B cell (primary cell): Measurements from ENCODE around the gene GBA2. TPM values are rescaled to one million over a fixed set of nuclear protein-coding genes. Genes with fewer than 3 reads are reported as not detected.

Experiments
- ATAC-seq: fragments of 200-7000 bp; cut with Tn5 transposase; one replicate; pipeline ENCODE4 v1.10.0; 2021; ENCODE audit warnings: low read depth, mild to moderate bottlenecking, moderate number of reproducible peaks, moderate library complexity
- CTCF ChIA-PET: fragments of 350-600 bp; sonication (Branson Sonifier 250); formaldehyde crosslinking; loops from one replicate; lab custom pipeline; 2021; ENCODE audit warnings: antibody characterized with exemption, inconsistent platforms; lab: Charles Lee
- POLR2A ChIA-PET: fragments of 350-600 bp; sonication (Branson Sonifier 250); formaldehyde crosslinking; loops from one replicate; lab custom pipeline; 2021; ENCODE audit warnings: antibody characterized with exemption; lab: Charles Lee
- DNase-seq: peaks from one replicate; pipeline ENCODE4 v3.0.0; 2013
- H2AFZ ChIP-seq: 2 replicates; pipeline ENCODE4 v1.6.1; 2012; ENCODE audit warnings: mild to moderate bottlenecking, low read depth, low read length; ENCODE audit not compliant: insufficient read depth, poor library complexity, severe bottlenecking
- H3K27ac ChIP-seq, 2 donors: 1 replicate in 1 of 2; 2 replicates in 1 of 2; pipeline ENCODE4 v1.5.1; 2012 to 2013; ENCODE audit warnings: low read length in 2 of 2, mild to moderate bottlenecking in 2 of 2, moderate library complexity in 1 of 2
- H3K27me3 ChIP-seq, 4 experiments: fragments of 200-600 bp in 1 of 4; sonication (generic) in 1 of 4; replicated peaks in 1 of 4; 1 replicate in 2 of 4; 2 replicates in 2 of 4; pipeline versions ENCODE4 v1.6.1 to v1.7.0; 2013 to 2016; ENCODE audit warnings: low read length in 3 of 4, mild to moderate bottlenecking in 2 of 4, mixed read lengths in 1 of 4, moderate library complexity in 1 of 4; ENCODE audit not compliant: insufficient read depth in 4 of 4, control insufficient read depth in 3 of 4; ENCODE audit errors: control extremely low read depth in 1 of 4
- H3K36me3 ChIP-seq, 2 experiments: replicated peaks in 1 of 2; 1 replicate in 1 of 2; 2 replicates in 1 of 2; pipeline versions ENCODE4 v1.6.1 to v1.7.1; 2013; ENCODE audit warnings: low read length in 1 of 2; ENCODE audit not compliant: insufficient read depth in 2 of 2, control insufficient read depth in 1 of 2; ENCODE audit errors: control extremely low read depth in 1 of 2, extremely low read depth in 1 of 2
- H3K4me1 ChIP-seq, 2 donors: fragments of 200-600 bp in 1 of 2; sonication (generic) in 1 of 2; 1 replicate in 1 of 2; 2 replicates in 1 of 2; pipeline versions ENCODE4 v1.5.1 to v1.6.1; 2013 to 2017; ENCODE audit warnings: low read length in 2 of 2; ENCODE audit not compliant: control insufficient read depth in 2 of 2, insufficient read depth in 2 of 2
- H3K4me2 ChIP-seq: replicated peaks from 2 replicates; pipeline ENCODE3; 2012; ENCODE audit warnings: mild to moderate bottlenecking, low read depth, low read length; ENCODE audit not compliant: poor library complexity, severe bottlenecking
- H3K4me3 ChIP-seq, 5 experiments: fragments of 200-600 bp in 1 of 5; sonication (generic) in 1 of 5; 1 replicate in 3 of 5; 2 replicates in 2 of 5; pipeline versions ENCODE4 v1.5.1 to v1.7.0; 2011 to 2016; ENCODE audit warnings: low read length in 4 of 5, mild to moderate bottlenecking in 4 of 5, low read depth in 2 of 5, control low read depth in 1 of 5, moderate library complexity in 1 of 5; ENCODE audit not compliant: insufficient read depth in 1 of 5; ENCODE audit errors: control extremely low read depth in 1 of 5, extremely low read depth in 1 of 5
- H3K79me2 ChIP-seq: fragments of 200-600 bp; sonication (generic); one replicate; pipeline ENCODE4 v1.6.0; 2016; ENCODE audit warnings: low read length; ENCODE audit not compliant: control insufficient read depth, insufficient read depth
- H3K9ac ChIP-seq: fragments of 200-600 bp; sonication (generic); 2 replicates; pipeline ENCODE4 v1.6.1; 2017; ENCODE audit warnings: mild to moderate bottlenecking, low read length, moderate library complexity
- H3K9me3 ChIP-seq, 3 donors: one replicate each; pipeline versions ENCODE4 v1.6.1 to v1.7.1; 2013; ENCODE audit warnings: low read length in 2 of 3; ENCODE audit not compliant: control insufficient read depth in 2 of 3, insufficient read depth in 1 of 3; ENCODE audit errors: control extremely low read depth in 1 of 3
- H4K20me1 ChIP-seq: 2 replicates; pipeline ENCODE4 v1.6.0; 2012; ENCODE audit warnings: mild to moderate bottlenecking, low read length; ENCODE audit not compliant: insufficient read depth, control insufficient read depth, poor library complexity, severe bottlenecking
- H3K27ac Mint-ChIP-seq: one replicate; pipeline ENCODE4 v1.8.0; 2021; ENCODE audit warnings: mixed read lengths
- H3K27me3 Mint-ChIP-seq: one replicate; pipeline ENCODE4 v1.8.0; 2021; ENCODE audit warnings: mixed read lengths
- H3K4me1 Mint-ChIP-seq: one replicate; pipeline ENCODE4 v1.8.0; 2021; ENCODE audit warnings: mixed read lengths
- H3K4me3 Mint-ChIP-seq: one replicate; pipeline ENCODE4 v1.8.0; 2021; ENCODE audit warnings: mixed read lengths
- H3K9me3 Mint-ChIP-seq: one replicate; pipeline ENCODE4 v1.8.0; 2022; ENCODE audit warnings: mixed read lengths; ENCODE audit not compliant: insufficient read depth
- EZH2 ChIP-seq: IDR thresholded peaks from 2 replicates; pipeline ENCODE4 v1.6.1; 2012; ENCODE audit warnings: borderline replicate concordance, low read depth, mild to moderate bottlenecking, moderate library complexity, low read length; ENCODE audit not compliant: insufficient read depth, poor library complexity, severe bottlenecking
- WGBS: methylation state at CpG from one replicate; pipeline ENCODE4 v1.1.5; 2013; ENCODE audit warnings: missing lambda C conversion rate; ENCODE audit not compliant: insufficient coverage; 5-methylcytosine and 5-hydroxymethylcytosine counted together
- intact Hi-C: fragments of 100-400 bp; cut with micrococcal nuclease; formaldehyde crosslinking; loops from one replicate; pipeline ENCODE4 v1.10.0; 2022
- polyA plus RNA-seq: library from polyadenylated mRNA; depleted of rRNA; stranded (reverse); fragments of >200 nt; gene quantifications from 2 replicates; pipeline ENCODE4 v1.2.3, GENCODE V29; 2012
- total RNA-seq, 2 donors: library from RNA; stranded (reverse); fragments of 120-200 nt in 1 of 2; gene quantifications; 1 replicate in 1 of 2; 2 replicates in 1 of 2; pipeline versions ENCODE4 v1.2.3 to v1.2.4, GENCODE V29; 2013 to 2022
- TF ChIP-seq, protein P1 (sequence below): fragments of 200-600 bp; IDR thresholded peaks from one replicate; pipeline ENCODE4 v1.8.0; 2022; ENCODE audit warnings: antibody characterized with exemption, mild to moderate bottlenecking

GBA2 gene
- total and polyA plus RNA-seq, 2 donors (not counting 1 experiment from before 2014, with no cell fraction given) = 114 to 137 TPM

- no peak overlapping the region for H3K4me3 Mint-ChIP-seq
- Histone ChIP-seq H3K79me2 (peaks cover 8% of the 10 kb centered on the region), H3K9me3 (no peaks in the 10 kb centered on the region), H3K4me2 (no peak overlapping the region), H3K36me3 (peaks cover 0 to 10% of the 10 kb centered on the region in 2 experiments), H3K27me3 (no peaks in the 10 kb centered on the region), H3K4me1 (no peaks in the 10 kb centered on the region), H3K27ac (no peak overlapping the region), H2AFZ (no peak overlapping the region), H3K4me3 (no peak overlapping the region), H3K9ac (no peak overlapping the region), H4K20me1 (no peaks in the 10 kb centered on the region)
- H3K27ac Mint-ChIP-seq = no peak overlapping the region
- ChIA-PET POLR2A (no interaction called here), CTCF (interaction anchor here (1.5 to 2.0 kb wide), 2 partner anchors 23 to 27 kb away, joined by 5 to 7 read pairs; no protein-coding TSS in a partner anchor)
- TF ChIP-seq, protein P1, sequence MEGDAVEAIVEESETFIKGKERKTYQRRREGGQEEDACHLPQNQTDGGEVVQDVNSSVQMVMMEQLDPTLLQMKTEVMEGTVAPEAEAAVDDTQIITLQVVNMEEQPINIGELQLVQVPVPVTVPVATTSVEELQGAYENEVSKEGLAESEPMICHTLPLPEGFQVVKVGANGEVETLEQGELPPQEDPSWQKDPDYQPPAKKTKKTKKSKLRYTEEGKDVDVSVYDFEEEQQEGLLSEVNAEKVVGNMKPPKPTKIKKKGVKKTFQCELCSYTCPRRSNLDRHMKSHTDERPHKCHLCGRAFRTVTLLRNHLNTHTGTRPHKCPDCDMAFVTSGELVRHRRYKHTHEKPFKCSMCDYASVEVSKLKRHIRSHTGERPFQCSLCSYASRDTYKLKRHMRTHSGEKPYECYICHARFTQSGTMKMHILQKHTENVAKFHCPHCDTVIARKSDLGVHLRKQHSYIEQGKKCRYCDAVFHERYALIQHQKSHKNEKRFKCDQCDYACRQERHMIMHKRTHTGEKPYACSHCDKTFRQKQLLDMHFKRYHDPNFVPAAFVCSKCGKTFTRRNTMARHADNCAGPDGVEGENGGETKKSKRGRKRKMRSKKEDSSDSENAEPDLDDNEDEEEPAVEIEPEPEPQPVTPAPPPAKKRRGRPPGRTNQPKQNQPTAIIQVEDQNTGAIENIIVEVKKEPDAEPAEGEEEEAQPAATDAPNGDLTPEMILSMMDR = no peak
- no peak for TF ChIP-seq EZH2
- ATAC-seq (no peak), DNase-seq (no peak)
- no peaks in the 10 kb centered on the region for H3K9me3 Mint-ChIP-seq
- H3K27me3 Mint-ChIP-seq = no peaks in the 10 kb centered on the region
- no peaks in the 10 kb centered on the region for H3K4me1 Mint-ChIP-seq
- intact Hi-C loops = no loop called here
These were observed 34.4 kb upstream of the GBA2 start for GRCh38 chr9:35783418-35783817.

- WGBS = no CpG with 5 or more reads among the region's 2 CpGs
- no peaks in the 10 kb centered on the region for H3K9me3 Mint-ChIP-seq
- H3K27me3 Mint-ChIP-seq = no peaks in the 10 kb centered on the region
- ChIA-PET POLR2A (interaction anchor here (0.7 kb wide), 1 partner anchor 25 kb away, joined by 9 read pairs; no protein-coding TSS in a partner anchor), CTCF (interaction anchor here (1.0 to 1.6 kb wide), 3 partner anchors 9 to 45 kb away, joined by 3 to 4 read pairs (median 4); no protein-coding TSS in a partner anchor)
- ATAC-seq (no peak), DNase-seq (no peak)
- Histone ChIP-seq H3K4me1 (peaks cover 2 to 3% of the 10 kb centered on the region in 2 donors), H3K36me3 (peaks cover 0 to 6% of the 10 kb centered on the region in 2 experiments), H3K27ac (no peak overlapping the region), H3K4me3 (no peak overlapping the region), H3K27me3 (no peaks in the 10 kb centered on the region), H2AFZ (no peak overlapping the region), H3K9ac (no peak overlapping the region), H3K79me2 (peaks cover 8% of the 10 kb centered on the region), H3K9me3 (no peaks in the 10 kb centered on the region), H3K4me2 (no peak overlapping the region), H4K20me1 (no peaks in the 10 kb centered on the region)
- H3K4me3 Mint-ChIP-seq = no peak overlapping the region
- TF ChIP-seq EZH2 = no peak
- TF ChIP-seq, protein P1 = no peak
- intact Hi-C loops = no loop called here
- peaks cover 2% of the 10 kb centered on the region for H3K4me1 Mint-ChIP-seq
- no peak overlapping the region for H3K27ac Mint-ChIP-seq
These were observed 32.0 kb upstream of the GBA2 start for GRCh38 chr9:35781066-35781465.
